K562 (cell line): Measurements from ENCODE around the gene RARRES2. TPM values are rescaled to one million over a fixed set of nuclear protein-coding genes. Genes with fewer than 3 reads are reported as not detected.

Source experiments
- ATAC-seq: fragments of 200-7000 bp; cut with Tn5 transposase; 3 replicates; pipeline ENCODE4 v1.9.1; 2020; ENCODE audit warnings: moderate library complexity
- BruUV-seq: library from RNA; stranded (reverse); fragments of 400-500 nt; replicated peaks from 2 replicates; lab custom pipeline; 2021; lab: Mats Ljungman, UMichigan
- CTCF ChIA-PET: fragments of 300-600 bp; formaldehyde crosslinking; extraction: SDS; loops from one replicate; lab custom pipeline; 2021; ENCODE audit warnings: low intra/inter-chr PET ratio; lab: Yijun Ruan, JAX
- POLR2A ChIA-PET: fragments of 300-600, 350-650 bp; sonication (Branson Sonifier 250); formaldehyde crosslinking; extraction: SDS; loops from one replicate; lab custom pipeline; 2021; ENCODE audit warnings: antibody characterized with exemption, inconsistent platforms; lab: Yijun Ruan, JAX
- DNase-seq, 4 experiments: peaks; one replicate each; pipeline versions ENCODE4 v3.0.0 to v3.0.0-alpha.2; 2011 to 2018; ENCODE audit warnings: low spot score in 3 of 4, mixed read lengths in 3 of 4; ENCODE audit errors: extremely low read depth in 1 of 4
- FAIRE-seq: peaks from 2 replicates; lab custom pipeline; 2011; peaks lifted over from hg19 to GRCh38; lab: Jason Lieb, UNC
- H2AFZ ChIP-seq: 2 replicates; pipeline ENCODE4 v1.6.0; 2011; ENCODE audit warnings: low read depth, low read length, control low read depth, inconsistent platforms
- H3K27ac ChIP-seq: fragments of 200-600 bp; 3 replicates; pipeline ENCODE4 v1.8.0; 2011; ENCODE audit warnings: low read depth, mild to moderate bottlenecking, control low read depth, inconsistent platforms, low read length, moderate library complexity, mixed read lengths; ENCODE audit errors: extremely low read depth
- H3K27me3 ChIP-seq, 2 experiments: fragments of 300-600 bp in 1 of 2; 2 replicates in 1 of 2; 3 replicates in 1 of 2; pipeline versions ENCODE4 v1.6.0 to v1.8.0; 2011; ENCODE audit warnings: inconsistent platforms in 2 of 2, low read length in 2 of 2, mild to moderate bottlenecking in 1 of 2, mixed read lengths in 1 of 2, moderate library complexity in 1 of 2; ENCODE audit not compliant: control insufficient read depth in 2 of 2, insufficient read depth in 2 of 2
- H3K36me3 ChIP-seq: fragments of 300-600 bp; 3 replicates; pipeline ENCODE4 v1.8.0; 2011; ENCODE audit warnings: mild to moderate bottlenecking, low read length, inconsistent platforms; ENCODE audit not compliant: control insufficient read depth, insufficient read depth
- H3K4me1 ChIP-seq, 2 experiments: fragments of 200-600 bp in 1 of 2; replicated peaks in 1 of 2; 2 replicates in 1 of 2; 3 replicates in 1 of 2; pipeline versions ENCODE4 v1.5.1 to v1.8.0; 2011; ENCODE audit warnings: inconsistent platforms in 2 of 2, low read length in 2 of 2, mild to moderate bottlenecking in 1 of 2, mixed read lengths in 1 of 2, moderate library complexity in 1 of 2; ENCODE audit not compliant: control insufficient read depth in 2 of 2, insufficient read depth in 2 of 2
- H3K4me2 ChIP-seq: 2 replicates; pipeline ENCODE4 v1.6.1; 2011; ENCODE audit warnings: low read length, control low read depth, inconsistent platforms, mixed read lengths; ENCODE audit not compliant: insufficient read depth
- H3K4me3 ChIP-seq: fragments of 200-600 bp; sonication (generic), shearing (Covaris generic); 2 replicates; pipeline ENCODE4 v1.5.1; 2016; ENCODE audit warnings: control low read depth, inconsistent platforms
- H3K79me2 ChIP-seq: fragments of 200-600 bp; 3 replicates; pipeline ENCODE4 v1.8.0; 2011; ENCODE audit warnings: low read length, inconsistent platforms; ENCODE audit not compliant: control insufficient read depth, insufficient read depth
- H3K9ac ChIP-seq, 2 experiments: 2 replicates each; pipeline versions ENCODE4 v1.6.0 to v1.6.1; 2011; ENCODE audit warnings: low read depth in 2 of 2, low read length in 2 of 2, control low read depth in 1 of 2, inconsistent platforms in 1 of 2, mild to moderate bottlenecking in 1 of 2, mixed read lengths in 1 of 2; ENCODE audit not compliant: insufficient read depth in 1 of 2
- H3K9me1 ChIP-seq: one replicate; pipeline ENCODE4 v1.6.0; 2011; ENCODE audit warnings: inconsistent platforms, mild to moderate bottlenecking, low read length, moderate library complexity; ENCODE audit not compliant: control insufficient read depth, insufficient read depth
- H3K9me3 ChIP-seq: replicated peaks from 2 replicates; pipeline ENCODE4 v1.5.1; 2011; ENCODE audit warnings: low read depth, low read length, inconsistent platforms; ENCODE audit not compliant: control insufficient read depth, insufficient read depth
- H4K20me1 ChIP-seq: replicated peaks from 2 replicates; pipeline ENCODE4 v1.6.1; 2011; ENCODE audit warnings: low read length, inconsistent platforms, mixed read lengths; ENCODE audit not compliant: control insufficient read depth, insufficient read depth
- ARHGAP35 ChIP-seq: fragments of 450-650 bp; IDR thresholded peaks from 2 replicates; pipeline ENCODE4 v1.6.1; 2018; ENCODE audit not compliant: partially characterized antibody
- DNMT1 ChIP-seq: fragments of 450-650 bp; IDR thresholded peaks from 2 replicates; pipeline ENCODE4 v1.6.1; 2016; ENCODE audit warnings: antibody characterized with exemption, mild to moderate bottlenecking
- ELF4 ChIP-seq: fragments of 450-650 bp; formaldehyde crosslinking; IDR thresholded peaks from 2 replicates; pipeline ENCODE4 v1.4.0; 2022; ENCODE audit warnings: missing genetic modification characterization
- MTF1 ChIP-seq: fragments of 250-450 bp; sonication (Bioruptor Pico); IDR thresholded peaks from 2 replicates; pipeline ENCODE4 v1.9.0; 2021; ENCODE audit warnings: moderate library complexity, mild to moderate bottlenecking, inconsistent platforms, borderline replicate concordance
- NFIC ChIP-seq: fragments of 450-650 bp; IDR thresholded peaks from 2 replicates; pipeline ENCODE4 v1.6.1; 2017; ENCODE audit warnings: mild to moderate bottlenecking, inconsistent platforms
- NR2C1 ChIP-seq, 2 experiments: fragments of 450-650 bp; IDR thresholded peaks; 2 replicates each; pipeline ENCODE4 v1.6.1; 2017; ENCODE audit warnings: mild to moderate bottlenecking in 2 of 2, antibody characterized with exemption in 1 of 2, inconsistent platforms in 1 of 2, missing compliant biosample characterization in 1 of 2, missing genetic modification characterization in 1 of 2
- NR4A1 ChIP-seq, 2 experiments: fragments of 250-450 bp in 1 of 2; fragments of 450-650 bp in 1 of 2; sonication (Bioruptor Pico) in 1 of 2; IDR thresholded peaks; 2 replicates each; pipeline versions ENCODE4 v1.4.0 to v1.6.1; 2016 to 2020; ENCODE audit warnings: mild to moderate bottlenecking in 2 of 2, missing compliant biosample characterization in 1 of 2, missing genetic modification characterization in 1 of 2, moderate library complexity in 1 of 2
- PHF8 ChIP-seq: fragments of 200-600 bp; sonication (generic); IDR thresholded peaks from 2 replicates; pipeline ENCODE4 v1.6.1; 2012; ENCODE audit warnings: mixed run types, mild to moderate bottlenecking, inconsistent platforms, low read length, moderate library complexity, borderline replicate concordance
- POLR3G ChIP-seq: IDR thresholded peaks from 2 replicates; pipeline ENCODE4 v1.6.1; 2011; ENCODE audit not compliant: insufficient read length, insufficient replicate concordance; ENCODE audit errors: extremely low read depth
- SIN3B ChIP-seq: fragments of 450-650 bp; IDR thresholded peaks from 2 replicates; pipeline ENCODE4 v1.6.1; 2017; ENCODE audit warnings: low read depth, mild to moderate bottlenecking, moderate library complexity
- SPI1 ChIP-seq: IDR thresholded peaks from 2 replicates; pipeline ENCODE4 v1.6.1; 2011; ENCODE audit warnings: low read depth, low read length, control low read depth, borderline replicate concordance
- TCF7 ChIP-seq: sonication (generic); IDR thresholded peaks from 2 replicates; pipeline ENCODE4 v1.6.1; 2016; ENCODE audit warnings: antibody characterized with exemption, borderline replicate concordance
- ZNF146 ChIP-seq: IDR thresholded peaks from one replicate; pipeline ENCODE4 v1.6.1; 2018; ENCODE audit warnings: missing compliant biosample characterization; ENCODE audit not compliant: unreplicated experiment
- ZNF354B ChIP-seq: fragments of 250-450 bp; sonication (Bioruptor Pico); IDR thresholded peaks from 2 replicates; pipeline ENCODE4 v1.4.0; 2020
- WGBS: fragments of 100-300 bp; shearing (Covaris generic); methylation state at CpG from one replicate; pipeline ENCODE4 v1.1.6; 2016; ENCODE audit warnings: low coverage, mixed read lengths; ENCODE audit not compliant: insufficient coverage; ENCODE audit errors: missing lambda C conversion rate; 5-methylcytosine and 5-hydroxymethylcytosine counted together
- in situ Hi-C: fragments of 300-500 bp; cut with MboI; formaldehyde crosslinking; loops from 4 replicates; pipeline ENCODE4 v1.15.0; 2018; ENCODE audit warnings: inconsistent platforms, mixed read lengths
- intact Hi-C: fragments of 100-400 bp; cut with micrococcal nuclease; formaldehyde crosslinking; loops from 2 replicates; pipeline ENCODE4 v1.14.2; 2022
- polyA plus RNA-seq, 8 experiments: library from polyadenylated mRNA; depleted of rRNA in 4 of 8; stranded (reverse) in 5 of 8; unstranded in 3 of 8; fragments of >200 nt; fragmentation: Nextera tagmentation in 2 of 8; fragmentation: Illumina TruSeq in 1 of 8; extraction: Ambion mirVana in 2 of 8; extraction: Trizol in 1 of 8; gene quantifications; 2 replicates each; pipeline versions ENCODE4 v1.2.1 to v1.2.3, GENCODE V29; 2011 to 2014; ENCODE audit warnings: inconsistent platforms in 1 of 8, missing spikeins in 1 of 8
- total RNA-seq, 7 experiments: library from RNA; depleted of rRNA in 6 of 7; stranded (reverse); fragments of >200 nt in 6 of 7; fragmentation: Illumina TruSeq in 2 of 7; extraction: Trizol in 2 of 7; gene quantifications; 2 replicates each; pipeline versions ENCODE4 v1.2.1 to v1.2.3, GENCODE V29; 2011 to 2021; ENCODE audit warnings: low replicate concordance in 1 of 7

The RARRES2 gene
- total and polyA plus RNA-seq, 9 of the 15 experiments (the other 6 are each of a cell fraction or from before 2014, with no cell fraction given) = 0.11 to 1.7 (median 0.23) TPM; not detected in 6

- no peaks in the 10 kb centered on the region for H3K9me1 ChIP-seq
- intact Hi-C loops = no loop called here
- FAIRE-seq (no peak), DNase-seq (no peak), ATAC-seq (no peak)
- H4K20me1 ChIP-seq = no peaks in the 10 kb centered on the region; the same call in 1 of the 2 replicates
- H3K79me2 ChIP-seq = no peaks in the 10 kb centered on the region
- no peak overlapping the region for H2AFZ ChIP-seq
- no peaks in the 10 kb centered on the region for H3K36me3 ChIP-seq
- CTCF ChIA-PET = interaction anchor here (0.6 kb wide), 1 partner anchor 76 kb away, joined by 3 read pairs; no protein-coding TSS in a partner anchor
- in situ Hi-C loops = no loop called here
- no peak overlapping the region for H3K4me2 ChIP-seq
- BruUV-seq = no TSS peak
- H3K4me3 ChIP-seq = no peak overlapping the region
- no peak overlapping the region for H3K27ac ChIP-seq
- TF ChIP-seq PHF8 (no peak), DNMT1 (no peak), ZNF354B (CRISPR knock-in tag) (no peak), POLR3G (no peak), TCF7 (no peak), ELF4 (no peak), NR2C1 (IDR thresholded peaks at IDR 0.05) (no peak), NR2C1 (tag; IDR thresholded peaks at IDR 0.05) (no peak), NFIC (no peak), SPI1 (no peak), SIN3B (no peak), ZNF146 (CRISPR knock-in tag) (no peak), NR4A1 (CRISPR knock-in tag; IDR thresholded peaks at IDR 0.05) (no peak), NR4A1 (tag; IDR thresholded peaks at IDR 0.05) (no peak), ARHGAP35 (no peak), MTF1 (CRISPR knock-in tag) (no peak)
- peaks cover 0 to 19% of the 10 kb centered on the region in 2 experiments; a peak in 2 of 5 replicates for H3K4me1 ChIP-seq
- no peak overlapping the region for H3K9ac ChIP-seq
- H3K9me3 ChIP-seq = no peaks in the 10 kb centered on the region
- POLR2A ChIA-PET = interaction anchor here (0.6 to 3.0 kb wide), 4 partner anchors 9 to 21 kb away, joined by 3 to 12 read pairs (median 5); no protein-coding TSS in a partner anchor
- H3K27me3 ChIP-seq = peaks cover 11 to 21% of the 10 kb centered on the region in 2 experiments; a peak in 4 of 5 replicates
- 0% methylated on average over 1 of the region's 1 CpG for WGBS
These were observed 3.6 kb upstream of the RARRES2 start for GRCh38 chr7:150345012-150345411.
